ENCODE data around the gene EMILIN2.

Gene EMILIN2

DNA sequence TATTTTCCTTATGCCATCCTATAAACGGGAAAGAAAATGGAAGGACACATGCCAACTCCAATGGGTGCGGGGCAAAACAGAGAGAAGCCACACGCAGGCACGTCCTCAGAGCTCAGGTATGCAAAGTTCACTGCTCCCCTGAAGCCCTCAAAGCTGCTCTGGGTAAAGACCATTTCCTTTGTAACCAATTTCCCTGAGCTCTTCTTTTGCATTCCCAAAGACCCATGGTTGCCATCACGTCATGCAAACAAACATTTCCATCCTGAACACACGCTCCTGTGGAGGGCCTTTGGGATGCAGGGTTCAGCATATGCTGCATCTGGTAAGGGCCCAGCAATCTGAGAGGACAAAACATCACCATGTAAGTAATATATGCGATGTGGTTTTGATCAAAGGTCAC lies 69.4 kb downstream of the EMILIN2 start:
- DNase-seq (ENCODE audit: low spot score): no peak

DNA sequence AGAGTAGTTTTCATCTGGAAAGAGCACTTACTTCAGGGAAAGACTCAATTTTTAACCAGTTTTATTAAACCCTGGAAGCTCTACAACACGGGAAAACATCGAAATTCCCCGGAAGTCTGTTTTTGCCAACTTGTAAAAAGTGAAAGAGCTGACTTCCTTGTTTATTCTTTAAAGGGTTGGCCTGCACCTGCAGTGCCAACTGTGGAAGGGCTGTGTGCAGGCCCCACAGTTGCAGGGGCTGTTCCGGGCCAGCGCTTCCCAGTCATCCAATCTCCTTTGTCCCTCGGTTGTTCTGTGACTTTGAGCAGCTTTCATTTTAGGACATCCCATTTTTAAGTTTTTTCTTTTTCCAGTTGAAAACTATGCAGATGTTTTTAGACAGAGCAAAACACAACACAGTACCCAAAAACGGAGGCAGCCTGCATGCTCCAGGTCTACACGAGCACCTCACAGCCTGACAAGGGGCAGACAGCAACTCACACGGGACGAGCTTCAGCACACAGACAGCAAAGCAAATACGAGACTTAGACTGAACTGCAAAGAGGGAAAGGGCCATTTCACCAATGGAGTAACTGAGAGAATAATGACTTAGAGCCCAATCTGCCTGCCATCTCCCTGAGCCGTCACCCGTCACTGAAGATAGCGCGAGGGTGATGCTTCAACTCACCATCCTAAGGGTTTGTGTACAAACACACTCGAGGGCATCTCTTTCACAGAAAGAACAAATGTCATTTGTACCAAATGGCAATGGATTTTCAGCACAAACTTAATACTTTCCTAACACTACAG lies 70.6 kb downstream of the EMILIN2 start:
- no peak for DNase-seq (ENCODE audit: low spot score)

- DNase-seq (ENCODE audit: low spot score): no peak
Observed at GRCh38 chr18:2918761-2919550, 72.2 kb downstream of the EMILIN2 start.

GRCh38 chr18:2919600-2919999 lies 72.8 kb downstream of the EMILIN2 start:
- DNase-seq (ENCODE audit: low spot score): no peak

DNA sequence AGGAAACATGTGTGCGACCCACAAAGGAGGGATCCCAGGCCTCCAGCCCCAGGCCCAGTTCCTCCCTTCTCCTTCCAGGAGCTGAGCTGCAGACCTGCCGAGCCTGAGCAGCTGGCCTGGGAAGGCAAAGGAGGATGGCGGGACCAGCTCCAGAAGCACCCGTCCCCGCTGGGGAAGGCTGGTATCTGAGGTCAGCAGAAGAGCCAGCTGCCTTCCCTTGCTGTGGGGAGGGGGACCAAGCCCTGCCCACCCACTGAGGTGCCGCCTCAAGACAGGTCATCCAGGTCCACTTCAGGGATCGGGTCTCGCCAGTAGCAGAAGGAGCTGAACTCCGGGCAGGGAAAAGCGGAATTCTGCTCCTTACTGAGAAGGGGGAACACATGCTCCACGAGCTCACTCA lies 73.2 kb downstream of the EMILIN2 start:
- no peak for DNase-seq (ENCODE audit: low spot score)

DNA sequence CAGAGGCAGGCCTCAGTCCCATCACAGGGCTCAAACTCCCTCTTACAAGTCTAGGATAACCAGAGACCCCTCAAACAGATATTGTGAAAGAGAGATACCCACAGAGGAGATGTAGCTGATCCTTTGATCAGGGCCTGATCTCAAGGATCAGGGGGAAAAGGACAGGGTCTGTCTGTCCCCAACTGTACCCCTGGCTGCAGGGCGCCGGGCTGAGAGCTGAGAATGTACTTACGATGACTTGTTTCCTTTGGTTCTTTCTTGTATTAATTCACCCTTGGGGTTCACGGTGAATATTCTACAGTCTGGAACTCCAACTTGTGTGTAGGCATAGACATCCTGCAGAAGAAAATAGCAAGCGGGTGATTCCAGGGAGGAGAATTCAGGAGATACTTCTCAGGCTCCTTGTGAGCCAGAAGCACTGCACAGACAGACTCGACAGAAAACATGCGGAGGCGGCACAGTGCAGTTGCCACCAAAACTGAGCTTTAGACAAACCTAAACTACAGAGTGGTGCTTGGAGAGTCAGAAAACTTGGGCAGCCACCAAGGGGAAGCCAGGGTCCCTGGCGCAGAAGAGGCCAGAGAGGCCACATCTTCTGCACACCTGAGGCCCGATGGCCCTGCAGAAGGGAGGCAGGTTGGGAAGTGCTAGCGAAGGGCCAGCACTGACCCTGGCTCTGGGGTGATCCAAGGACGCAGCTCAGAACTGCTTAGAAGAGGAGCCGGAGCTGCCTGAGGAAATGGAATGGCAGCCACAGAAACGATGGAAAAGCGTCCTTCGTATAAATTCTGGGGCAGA lies 73.9 kb downstream of the EMILIN2 start:
- DNase-seq (ENCODE audit: low spot score): no peak

- DNase-seq (ENCODE audit: low spot score): no peak
Observed at GRCh38 chr18:2921778-2922177, 75.0 kb downstream of the EMILIN2 start.

DNA sequence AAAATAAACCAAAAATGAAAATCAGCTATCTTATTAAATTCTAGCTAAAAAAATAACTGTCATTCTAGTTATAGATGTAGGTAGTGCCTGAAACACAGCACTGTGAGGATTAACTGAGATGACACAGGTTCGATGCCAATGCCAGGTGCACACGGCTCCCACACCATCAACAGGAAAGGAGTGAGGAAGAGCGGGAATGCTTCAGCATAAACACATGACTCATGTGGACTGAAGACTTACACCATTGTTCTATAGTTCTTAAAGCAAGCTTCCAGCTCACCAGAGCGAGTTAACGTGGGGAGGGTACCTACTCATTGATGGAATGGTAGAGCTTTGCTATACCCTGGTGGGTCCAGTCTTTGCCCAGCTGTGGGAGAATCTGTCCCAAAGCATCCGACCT lies 76.7 kb downstream of the EMILIN2 start:
- no peak for DNase-seq (ENCODE audit: low spot score)

GRCh38 chr18:2924920-2925319 lies 78.1 kb downstream of the EMILIN2 start:
- DNase-seq (ENCODE audit: low spot score): no peak

GRCh38 chr18:2926528-2926927 lies 79.7 kb downstream of the EMILIN2 start:
- no peak for DNase-seq (ENCODE audit: low spot score)

- DNase-seq (ENCODE audit: low spot score): no peak
Observed at GRCh38 chr18:2927745-2928144, 80.9 kb downstream of the EMILIN2 start.

DNA sequence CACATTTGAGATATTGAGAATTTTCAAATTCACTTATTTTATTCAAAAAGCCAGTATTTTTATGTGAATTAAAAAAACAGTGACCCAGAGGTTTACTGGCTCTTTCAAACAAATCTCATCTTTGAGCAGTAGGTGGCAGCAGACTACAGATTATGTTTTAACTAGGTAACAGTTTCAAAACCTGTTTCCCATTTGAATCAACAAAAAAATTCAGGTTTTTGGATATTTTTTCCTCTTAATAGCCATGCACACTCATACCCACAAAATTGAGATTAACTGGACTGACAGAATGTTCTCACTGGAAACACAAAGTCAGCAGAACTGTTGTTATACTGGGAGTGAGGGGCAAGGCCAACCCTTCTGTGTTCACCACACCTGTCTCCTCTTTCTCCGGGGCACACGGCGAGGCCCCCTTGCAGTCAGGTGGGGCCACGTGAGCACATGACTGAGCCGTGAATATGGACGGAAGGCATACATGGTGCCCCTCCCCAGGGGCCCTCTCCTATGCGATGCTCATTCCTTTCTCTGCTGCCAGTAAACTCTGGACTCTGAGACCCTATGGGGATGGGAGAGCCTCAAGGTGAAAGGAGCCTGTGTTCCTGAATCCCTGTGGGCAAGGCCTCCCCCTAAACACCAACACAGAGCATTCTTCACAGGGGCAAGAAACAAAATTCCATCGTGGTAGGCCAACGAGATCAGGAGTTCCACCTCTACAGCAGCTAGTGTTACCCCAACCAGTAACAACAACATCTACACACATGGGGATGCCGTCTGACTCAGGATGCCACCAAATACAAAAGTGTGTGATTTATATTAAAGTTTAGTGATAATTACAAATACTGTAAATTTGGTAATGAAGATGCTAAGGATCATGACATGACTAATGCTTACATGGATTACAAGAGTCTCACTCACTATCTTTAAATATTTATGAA lies 85.7 kb downstream of the EMILIN2 start:
- DNase-seq (ENCODE audit: low spot score): no peak

DNA sequence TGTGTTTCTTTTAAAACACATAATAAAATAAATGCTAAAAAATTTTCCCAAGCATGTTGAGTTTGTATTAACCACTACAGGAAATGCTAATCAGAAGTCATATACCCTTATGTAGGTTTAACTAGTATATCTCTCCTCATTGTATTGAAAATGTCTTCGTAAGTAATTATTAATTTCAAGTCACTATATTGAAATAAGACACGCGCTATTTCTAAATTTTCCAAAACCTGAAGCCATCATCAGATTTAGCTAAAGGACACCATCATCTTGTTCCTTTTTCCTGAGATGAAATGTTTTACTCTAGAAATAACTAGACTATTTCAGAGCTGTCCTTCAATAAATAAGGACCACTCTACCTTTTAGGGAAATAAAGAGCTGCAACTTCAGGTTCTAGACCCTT lies 87.2 kb downstream of the EMILIN2 start:
- no peak for DNase-seq (ENCODE audit: low spot score)

- DNase-seq (ENCODE audit: low spot score): no peak
Observed at GRCh38 chr18:2935438-2936192, 88.8 kb downstream of the EMILIN2 start.

DNA sequence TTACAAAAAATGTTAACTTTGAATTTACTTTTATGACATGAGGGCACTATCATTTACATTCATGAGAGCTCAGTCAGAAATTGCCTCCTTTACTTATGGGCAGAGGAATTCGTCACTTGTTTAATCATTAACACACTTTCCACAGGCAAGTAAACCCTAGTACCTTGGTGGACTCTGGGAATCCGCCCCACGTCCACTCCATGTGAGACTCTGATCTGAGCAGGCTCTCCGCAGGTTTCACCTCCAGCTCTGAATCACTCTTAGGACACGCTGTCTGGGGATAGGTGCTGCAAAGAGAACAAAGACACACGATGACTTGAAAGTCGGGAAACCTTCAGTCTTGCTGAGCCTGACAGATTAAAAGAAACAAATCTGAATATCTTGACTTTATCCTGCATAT lies 92.5 kb downstream of the EMILIN2 start:
- peak; percentile 78 for DNase-seq (ENCODE audit: low spot score)

GRCh38 chr18:2948038-2948437 lies 101.2 kb downstream of the EMILIN2 start:
- DNase-seq (ENCODE audit: low spot score): no peak

- no peak for DNase-seq (ENCODE audit: low spot score)
Observed at GRCh38 chr18:2952605-2953004, 105.8 kb downstream of the EMILIN2 start.

- no peak for DNase-seq (ENCODE audit: low spot score)
Observed at GRCh38 chr18:2953935-2954653, 107.3 kb downstream of the EMILIN2 start.

DNA sequence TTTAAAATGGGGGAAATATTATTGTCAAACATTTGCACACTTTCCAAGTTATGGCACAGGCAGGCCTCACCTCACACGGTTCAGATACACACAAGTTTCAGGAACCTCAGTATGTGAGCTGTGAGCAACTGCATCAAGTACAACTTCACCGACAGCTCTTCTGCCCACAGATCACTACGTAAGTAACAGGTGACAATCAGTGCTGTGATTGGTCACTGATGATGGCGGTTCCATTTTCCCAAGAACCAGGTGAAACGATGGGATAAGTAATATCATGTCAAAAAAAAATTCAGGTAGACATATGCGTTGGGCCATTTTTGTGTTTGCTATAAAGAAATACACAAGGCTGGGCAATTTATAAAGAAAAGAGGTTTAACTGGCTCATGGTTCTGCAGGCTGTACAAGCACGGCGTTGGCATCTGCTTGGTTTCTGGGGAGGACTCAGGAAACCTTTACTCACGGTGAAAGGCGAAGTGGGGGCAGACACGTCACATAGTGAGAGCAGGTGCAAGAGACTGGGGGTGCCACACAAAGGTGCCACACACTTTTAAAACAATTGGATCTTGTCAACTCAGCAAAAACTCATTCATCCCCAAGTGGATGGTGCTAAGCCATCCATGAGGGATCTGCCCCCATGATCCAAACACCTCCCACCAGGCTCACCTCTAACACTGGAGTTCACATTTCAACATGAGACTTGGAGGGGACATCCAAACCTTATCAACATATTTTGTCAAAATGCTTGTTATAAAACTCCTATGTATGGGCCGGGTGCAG lies 108.3 kb downstream of the EMILIN2 start:
- DNase-seq (ENCODE audit: low spot score): no peak
